ENCODE measurements around the gene SYNE1.

DNA sequence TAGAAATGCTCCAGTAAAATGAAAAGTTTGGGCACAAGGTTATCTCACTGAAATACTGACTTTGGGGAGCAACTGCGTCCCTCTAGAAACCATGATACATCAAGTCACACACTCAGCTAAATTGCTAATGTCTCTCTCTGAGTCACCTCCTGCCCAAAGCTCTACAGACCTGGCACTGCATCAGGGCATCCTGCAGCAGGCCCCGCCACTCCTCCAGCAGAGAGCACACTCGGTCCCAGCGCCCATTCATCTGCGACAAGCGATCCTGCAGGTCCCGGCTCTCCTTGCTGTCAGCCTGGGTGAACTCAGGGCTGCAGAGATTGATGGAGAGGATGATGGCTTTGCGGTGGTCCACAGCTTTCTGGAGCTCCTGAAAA lies 500.7 kb downstream of the SYNE1 start:
- TF ChIP-seq, protein P1, sequence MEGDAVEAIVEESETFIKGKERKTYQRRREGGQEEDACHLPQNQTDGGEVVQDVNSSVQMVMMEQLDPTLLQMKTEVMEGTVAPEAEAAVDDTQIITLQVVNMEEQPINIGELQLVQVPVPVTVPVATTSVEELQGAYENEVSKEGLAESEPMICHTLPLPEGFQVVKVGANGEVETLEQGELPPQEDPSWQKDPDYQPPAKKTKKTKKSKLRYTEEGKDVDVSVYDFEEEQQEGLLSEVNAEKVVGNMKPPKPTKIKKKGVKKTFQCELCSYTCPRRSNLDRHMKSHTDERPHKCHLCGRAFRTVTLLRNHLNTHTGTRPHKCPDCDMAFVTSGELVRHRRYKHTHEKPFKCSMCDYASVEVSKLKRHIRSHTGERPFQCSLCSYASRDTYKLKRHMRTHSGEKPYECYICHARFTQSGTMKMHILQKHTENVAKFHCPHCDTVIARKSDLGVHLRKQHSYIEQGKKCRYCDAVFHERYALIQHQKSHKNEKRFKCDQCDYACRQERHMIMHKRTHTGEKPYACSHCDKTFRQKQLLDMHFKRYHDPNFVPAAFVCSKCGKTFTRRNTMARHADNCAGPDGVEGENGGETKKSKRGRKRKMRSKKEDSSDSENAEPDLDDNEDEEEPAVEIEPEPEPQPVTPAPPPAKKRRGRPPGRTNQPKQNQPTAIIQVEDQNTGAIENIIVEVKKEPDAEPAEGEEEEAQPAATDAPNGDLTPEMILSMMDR (IDR thresholded peaks at IDR 0.05): no peak
- no peak for TF ChIP-seq POLR2A (IDR thresholded peaks at IDR 0.05)
